SK-N-SH (cell line): Measurements from ENCODE around the gene PARP12. TPM values are rescaled to one million over a fixed set of nuclear protein-coding genes. Genes with fewer than 3 reads are reported as not detected.

ENCODE experiments used
- CTCF ChIA-PET: fragments of 300-600, 350-600 bp; formaldehyde crosslinking; extraction: SDS; loops from one replicate; lab custom pipeline; 2021; lab: Yijun Ruan, JAX
- POLR2A ChIA-PET: fragments of 350-600 bp; sonication (Branson Sonifier 250); formaldehyde crosslinking; extraction: SDS; loops from one replicate; lab custom pipeline; 2020; ENCODE audit warnings: antibody characterized with exemption, inconsistent platforms; lab: Yijun Ruan, JAX
- DNase-seq: peaks from one replicate; pipeline ENCODE4 v3.0.0; 2012
- H2AFZ ChIP-seq: fragments of 200-600 bp; sonication (generic); 2 replicates; pipeline ENCODE4 v1.8.1; 2016; ENCODE audit warnings: antibody characterized with exemption, mild to moderate bottlenecking, low read depth
- H3F3A ChIP-seq: fragments of 200-600 bp; sonication (generic); replicated peaks from 2 replicates; pipeline ENCODE3; 2016; ENCODE audit warnings: antibody characterized with exemption, mild to moderate bottlenecking; ENCODE audit not compliant: insufficient read depth
- H3K27ac ChIP-seq, 2 experiments: fragments of 200-500 bp in 1 of 2; fragments of 200-600 bp in 1 of 2; sonication (Bioruptor generic) in 1 of 2; sonication (generic), shearing (Covaris generic) in 1 of 2; 2 replicates each; pipeline versions ENCODE4 v1.5.1 to v1.6.1; 2014 to 2016; ENCODE audit warnings: low read depth in 2 of 2, inconsistent platforms in 1 of 2, low read length in 1 of 2, mild to moderate bottlenecking in 1 of 2, mixed read lengths in 1 of 2
- H3K27me3 ChIP-seq: fragments of 200-600 bp; sonication (generic), shearing (Covaris generic); 2 replicates; pipeline ENCODE4 v1.6.1; 2016; ENCODE audit warnings: mixed run types; ENCODE audit not compliant: insufficient read depth
- H3K36me3 ChIP-seq, 2 experiments: fragments of 200-500 bp in 1 of 2; fragments of 200-600 bp in 1 of 2; sonication (Bioruptor generic) in 1 of 2; sonication (generic) in 1 of 2; replicated peaks in 1 of 2; 2 replicates each; pipeline versions ENCODE3 to v1.5.1; 2014 to 2016; ENCODE audit warnings: low read length in 1 of 2, mild to moderate bottlenecking in 1 of 2; ENCODE audit not compliant: insufficient read depth in 2 of 2, control insufficient read depth in 1 of 2
- H3K4me1 ChIP-seq, 2 experiments: fragments of 200-500 bp in 1 of 2; fragments of 200-600 bp in 1 of 2; sonication (Bioruptor generic) in 1 of 2; sonication (generic), shearing (Covaris generic) in 1 of 2; 2 replicates each; pipeline versions ENCODE4 v1.5.1 to v1.6.1; 2014 to 2016; ENCODE audit warnings: low read depth in 1 of 2, low read length in 1 of 2, mixed run types in 1 of 2; ENCODE audit not compliant: insufficient read depth in 2 of 2, control insufficient read depth in 1 of 2
- H3K4me2 ChIP-seq: fragments of 200-600 bp; sonication (generic), shearing (Covaris generic); 2 replicates; pipeline ENCODE4 v1.6.1; 2017; ENCODE audit warnings: mixed run types
- H3K4me3 ChIP-seq, 2 experiments: fragments of 200-500 bp in 1 of 2; fragments of 200-600 bp in 1 of 2; sonication (Bioruptor generic) in 1 of 2; sonication (generic), shearing (Covaris generic) in 1 of 2; 2 replicates each; pipeline versions ENCODE4 v1.5.1 to v1.8.1; 2014 to 2016; ENCODE audit warnings: low read depth in 2 of 2, inconsistent platforms in 1 of 2, low read length in 1 of 2, mild to moderate bottlenecking in 1 of 2, mixed read lengths in 1 of 2, moderate library complexity in 1 of 2
- H3K79me2 ChIP-seq: fragments of 200-600 bp; sonication (generic); 2 replicates; pipeline ENCODE4 v1.8.1; 2017; ENCODE audit warnings: mild to moderate bottlenecking; ENCODE audit not compliant: insufficient read depth
- H3K9ac ChIP-seq: fragments of 200-600 bp; sonication (generic); 2 replicates; pipeline ENCODE4 v1.6.1; 2017; ENCODE audit warnings: mixed run types
- H3K9me2 ChIP-seq: fragments of 200-600 bp; sonication (generic); 2 replicates; pipeline ENCODE4 v1.6.1; 2017; ENCODE audit warnings: mixed run types
- H3K9me3 ChIP-seq: fragments of 200-600 bp; sonication (generic); 2 replicates; pipeline ENCODE4 v1.6.1; 2017; ENCODE audit warnings: mixed run types, mild to moderate bottlenecking, moderate library complexity
- H4K20me1 ChIP-seq: fragments of 200-600 bp; sonication (generic); 2 replicates; pipeline ENCODE4 v1.6.1; 2017; ENCODE audit warnings: mild to moderate bottlenecking, mixed run types; ENCODE audit not compliant: insufficient read depth
- FOXJ3 ChIP-seq: sonication (generic); formaldehyde crosslinking; IDR thresholded peaks from 2 replicates; pipeline ENCODE4 v1.5.1; 2020; ENCODE audit warnings: mild to moderate bottlenecking, missing genetic modification reagents
- NRF1 ChIP-seq: IDR thresholded peaks from 2 replicates; pipeline ENCODE4 v1.6.1; 2012; ENCODE audit warnings: low read depth, mild to moderate bottlenecking, low read length
- POLR2AphosphoS5 ChIP-seq: IDR thresholded peaks from 2 replicates; pipeline ENCODE4 v1.6.1; 2012; ENCODE audit warnings: low read depth, low read length
- RCOR1 ChIP-seq: fragments of 150-350 bp; IDR thresholded peaks from 2 replicates; pipeline ENCODE4 v1.6.1; 2017; ENCODE audit warnings: antibody characterized with exemption, low read length
- RXRA ChIP-seq: IDR thresholded peaks from 2 replicates; pipeline ENCODE4 v1.4.0; 2012; ENCODE audit warnings: low read depth, mild to moderate bottlenecking, borderline replicate concordance
- WGBS: methylation state at CpG from one replicate; pipeline ENCODE4 v1.1.6; 2017; ENCODE audit warnings: low lambda C conversion rate; 5-methylcytosine and 5-hydroxymethylcytosine counted together
- polyA plus RNA-seq, 3 experiments: library from polyadenylated mRNA; depleted of rRNA; stranded (reverse); fragments of >200 nt; gene quantifications; 2 replicates each; pipeline ENCODE4 v1.2.3, GENCODE V29; 2012
- TF ChIP-seq, protein P1 (sequence below): IDR thresholded peaks from 2 replicates; pipeline ENCODE4 v1.4.0; 2012; ENCODE audit warnings: low read depth, borderline replicate concordance
- TF ChIP-seq, protein P2 (sequence below): IDR thresholded peaks from 2 replicates; pipeline ENCODE4 v1.4.0; 2012; ENCODE audit warnings: low read depth

The PARP12 gene
- polyA plus RNA-seq, 1 of the 3 experiments (the other 2 are of a cell fraction), result 17.7 TPM

DNA sequence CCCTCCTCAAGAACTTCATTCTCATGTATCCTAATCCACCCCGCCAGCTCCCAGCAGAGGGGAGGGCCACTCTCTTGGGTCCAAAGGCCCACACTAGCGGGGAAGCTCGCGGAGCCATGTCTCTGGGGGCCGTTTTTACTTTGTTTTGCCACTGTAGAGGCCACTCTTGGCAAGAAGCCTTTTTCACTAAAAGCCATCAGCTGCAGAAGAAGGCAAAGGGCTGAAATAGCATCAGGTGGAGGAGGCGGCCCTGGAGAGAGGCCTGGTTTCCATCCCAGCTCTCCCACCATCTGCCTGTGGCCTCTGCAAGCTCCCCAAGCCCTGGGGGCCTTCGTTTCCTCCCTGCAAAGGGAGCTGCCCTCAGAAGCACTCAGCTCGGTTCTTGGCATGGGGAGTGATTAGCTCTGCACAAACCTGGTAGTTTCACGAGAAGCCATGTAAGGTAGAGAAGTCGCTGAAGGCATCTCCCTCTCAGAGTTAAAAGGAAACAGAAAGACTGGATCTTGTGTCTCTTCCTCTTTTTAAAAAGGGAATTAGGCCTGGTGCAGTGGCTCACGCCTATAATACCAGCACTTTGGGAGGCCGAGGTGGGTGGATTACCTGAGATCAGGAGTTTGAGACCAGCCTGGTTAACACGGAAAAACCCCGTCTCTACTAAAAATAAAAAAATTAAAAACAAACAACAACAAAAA lies 70.3 kb downstream of the PARP12 start:
- TF ChIP-seq RCOR1 (peak; percentile 39; the same call in 1 of the 2 replicates), FOXJ3 (CRISPR knock-in tag) (no peak)
- Histone ChIP-seq H3K9me3 (no peaks in the 10 kb centered on the region), H2AFZ (no peak overlapping the region), H3K4me3 (no peak overlapping the region), H3K9ac (no peak overlapping the region), H3K79me2 (no peaks in the 10 kb centered on the region), H3K27me3 (no peaks in the 10 kb centered on the region), H3K4me1 (peaks cover 0 to 9% of the 10 kb centered on the region in 2 experiments; a peak in 1 of 4 replicates), H3K4me2 (no peak overlapping the region), H3K27ac (no peak overlapping the region; a peak in 1 of 4 replicates), H3F3A (no peaks in the 10 kb centered on the region), H3K36me3 (no peaks in the 10 kb centered on the region), H4K20me1 (no peaks in the 10 kb centered on the region), H3K9me2 (no peaks in the 10 kb centered on the region)
- peak; percentile 65 for DNase-seq
- ChIA-PET POLR2A (interaction anchor here (0.6 to 1.1 kb wide), 2 partner anchors 341 to 345 kb away, joined by 3 read pairs; no protein-coding TSS in a partner anchor), CTCF (interaction anchor here (0.9 to 4.4 kb wide), 8 partner anchors 10 to 391 kb away, joined by 3 to 47 read pairs (median 4); no protein-coding TSS in a partner anchor)
- 85% methylated on average over 14 of the region's 14 CpGs for WGBS

DNA sequence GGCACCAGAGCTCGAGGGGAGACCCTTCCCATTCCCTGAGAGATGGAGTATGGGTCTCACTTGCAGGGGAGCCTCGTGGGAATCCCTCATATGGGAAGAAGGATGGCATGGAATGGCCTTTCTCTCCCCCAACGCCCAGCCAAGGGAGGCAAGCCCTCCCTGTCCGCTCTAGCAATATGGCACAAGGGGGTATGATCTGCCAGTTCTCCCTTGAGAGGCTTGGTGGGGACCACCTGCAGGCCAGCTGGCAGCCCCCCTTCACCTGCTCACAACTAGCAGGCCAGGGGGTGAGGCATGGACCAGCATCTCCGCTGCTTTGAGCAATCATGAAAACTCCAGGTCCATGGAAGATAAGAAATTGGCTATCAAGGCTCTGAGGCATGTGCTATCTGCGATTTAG lies 70.8 kb downstream of the PARP12 start:
- ChIA-PET POLR2A (interaction anchor here (0.6 to 1.1 kb wide), 2 partner anchors 341 to 345 kb away, joined by 3 read pairs; no protein-coding TSS in a partner anchor), CTCF (interaction anchor here (0.9 to 4.4 kb wide), 6 partner anchors 10 to 390 kb away, joined by 3 to 47 read pairs (median 4); no protein-coding TSS in a partner anchor)
- H4K20me1 ChIP-seq, result no peaks in the 10 kb centered on the region
- no peak overlapping the region for H2AFZ ChIP-seq
- H3K27ac ChIP-seq, result no peak overlapping the region
- H3K4me2 ChIP-seq, result no peak overlapping the region
- H3F3A ChIP-seq, result no peaks in the 10 kb centered on the region
- 45% methylated on average over 3 of the region's 6 CpGs for WGBS
- H3K79me2 ChIP-seq, result no peaks in the 10 kb centered on the region
- TF ChIP-seq, protein P1, sequence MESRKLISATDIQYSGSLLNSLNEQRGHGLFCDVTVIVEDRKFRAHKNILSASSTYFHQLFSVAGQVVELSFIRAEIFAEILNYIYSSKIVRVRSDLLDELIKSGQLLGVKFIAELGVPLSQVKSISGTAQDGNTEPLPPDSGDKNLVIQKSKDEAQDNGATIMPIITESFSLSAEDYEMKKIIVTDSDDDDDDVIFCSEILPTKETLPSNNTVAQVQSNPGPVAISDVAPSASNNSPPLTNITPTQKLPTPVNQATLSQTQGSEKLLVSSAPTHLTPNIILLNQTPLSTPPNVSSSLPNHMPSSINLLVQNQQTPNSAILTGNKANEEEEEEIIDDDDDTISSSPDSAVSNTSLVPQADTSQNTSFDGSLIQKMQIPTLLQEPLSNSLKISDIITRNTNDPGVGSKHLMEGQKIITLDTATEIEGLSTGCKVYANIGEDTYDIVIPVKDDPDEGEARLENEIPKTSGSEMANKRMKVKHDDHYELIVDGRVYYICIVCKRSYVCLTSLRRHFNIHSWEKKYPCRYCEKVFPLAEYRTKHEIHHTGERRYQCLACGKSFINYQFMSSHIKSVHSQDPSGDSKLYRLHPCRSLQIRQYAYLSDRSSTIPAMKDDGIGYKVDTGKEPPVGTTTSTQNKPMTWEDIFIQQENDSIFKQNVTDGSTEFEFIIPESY, result no peak
- TF ChIP-seq, protein P2, sequence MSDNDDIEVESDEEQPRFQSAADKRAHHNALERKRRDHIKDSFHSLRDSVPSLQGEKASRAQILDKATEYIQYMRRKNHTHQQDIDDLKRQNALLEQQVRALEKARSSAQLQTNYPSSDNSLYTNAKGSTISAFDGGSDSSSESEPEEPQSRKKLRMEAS, result no peak
- TF ChIP-seq POLR2AphosphoS5 (no peak), FOXJ3 (CRISPR knock-in tag) (no peak), NRF1 (no peak), RXRA (no peak)
- no peaks in the 10 kb centered on the region for H3K36me3 ChIP-seq
- no peaks in the 10 kb centered on the region for H3K9me2 ChIP-seq
- no peak overlapping the region for H3K9ac ChIP-seq
- no peaks in the 10 kb centered on the region for H3K9me3 ChIP-seq
- DNase-seq, result no peak
- H3K4me1 ChIP-seq, result peaks cover 0 to 9% of the 10 kb centered on the region in 2 experiments; a peak in 1 of 4 replicates
- H3K4me3 ChIP-seq, result no peak overlapping the region
- no peaks in the 10 kb centered on the region for H3K27me3 ChIP-seq
